ENCODE results near the gene NR4A3. TPM values are rescaled to one million over a fixed set of nuclear protein-coding genes. Genes with fewer than 3 reads are reported as not detected.
"Not testable (repeated sequence)": the region's sequence is repeated elsewhere in the genome, so short reads cannot be mapped to it uniquely, and the experiment has no call there.

NR4A3 gene
- total RNA-seq, 2 experiments from 2014 or later, result 1.2 TPM

DNA sequence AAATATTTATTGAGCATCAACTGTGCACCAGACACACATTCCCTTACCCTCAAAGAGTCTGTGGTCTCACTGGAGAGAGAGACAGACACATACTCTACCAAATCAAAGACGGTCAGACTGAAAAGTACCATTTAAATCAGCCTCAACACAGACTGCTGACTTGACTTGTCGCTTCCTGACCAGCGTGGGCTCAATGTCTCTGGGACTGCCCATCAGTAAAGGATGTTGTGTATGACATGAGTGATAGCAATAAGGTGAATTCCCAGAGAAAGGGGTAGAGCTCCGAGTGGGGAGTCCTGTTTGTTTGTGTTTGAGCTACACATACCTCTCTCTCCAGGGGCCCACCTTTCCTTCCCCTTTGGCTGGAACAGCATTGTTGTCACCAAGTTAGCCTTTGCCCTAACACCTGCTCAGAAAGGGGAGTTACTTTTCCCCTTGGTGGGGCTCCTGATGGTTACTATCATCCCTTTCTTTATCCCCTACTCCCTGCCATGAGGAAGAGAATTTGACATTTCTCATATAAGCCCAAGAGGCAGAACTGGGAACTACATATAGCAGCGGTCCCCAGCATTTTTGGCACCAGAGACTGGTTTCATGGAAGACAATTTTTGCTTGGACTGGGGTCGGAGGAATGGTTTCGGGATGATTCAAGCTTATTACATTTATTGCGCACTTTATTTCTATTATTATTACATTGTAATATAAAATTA lies 33.9 kb downstream of the NR4A3 start:
- no peak overlapping the region for H3K4me3 Mint-ChIP-seq
- peaks cover 1% of the 10 kb centered on the region for H3K9me3 Mint-ChIP-seq
- no peaks in the 10 kb centered on the region for H3K27me3 Mint-ChIP-seq
- no peak overlapping the region for H3K27ac Mint-ChIP-seq
- POLR2A ChIA-PET, result no interaction called here
- H3K36me3 Mint-ChIP-seq, result peaks cover 12% of the 10 kb centered on the region
- peaks cover 22% of the 10 kb centered on the region for H3K4me1 Mint-ChIP-seq
- ATAC-seq (ENCODE audit: low read depth) (no peak), DNase-seq (no peak)

DNA sequence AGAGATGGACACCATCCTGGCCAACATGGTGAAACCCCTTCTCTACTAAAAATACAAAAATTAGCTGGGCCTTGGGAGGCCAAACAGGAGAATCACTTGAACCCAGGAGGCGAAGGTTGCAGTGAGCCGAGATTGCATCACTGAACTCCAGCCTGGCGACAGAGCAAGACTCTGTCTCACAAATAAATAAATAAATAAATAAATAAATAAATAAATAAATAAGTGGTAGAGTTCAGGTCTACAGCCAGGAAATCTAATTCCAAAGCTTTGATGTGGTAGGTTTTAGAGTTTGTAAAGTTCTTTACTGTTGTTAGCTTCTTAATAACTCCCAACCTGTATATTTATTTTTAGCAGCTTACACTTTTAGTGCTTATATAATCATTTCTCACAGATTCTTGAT lies 35.9 kb downstream of the NR4A3 start:
- ATAC-seq (ENCODE audit: low read depth); H3K4me3 Mint-ChIP-seq; H3K9me3 Mint-ChIP-seq; POLR2A ChIA-PET; DNase-seq; H3K27ac Mint-ChIP-seq; H3K27me3 Mint-ChIP-seq; H3K36me3 Mint-ChIP-seq; H3K4me1 Mint-ChIP-seq: not testable (repeated sequence)

DNA sequence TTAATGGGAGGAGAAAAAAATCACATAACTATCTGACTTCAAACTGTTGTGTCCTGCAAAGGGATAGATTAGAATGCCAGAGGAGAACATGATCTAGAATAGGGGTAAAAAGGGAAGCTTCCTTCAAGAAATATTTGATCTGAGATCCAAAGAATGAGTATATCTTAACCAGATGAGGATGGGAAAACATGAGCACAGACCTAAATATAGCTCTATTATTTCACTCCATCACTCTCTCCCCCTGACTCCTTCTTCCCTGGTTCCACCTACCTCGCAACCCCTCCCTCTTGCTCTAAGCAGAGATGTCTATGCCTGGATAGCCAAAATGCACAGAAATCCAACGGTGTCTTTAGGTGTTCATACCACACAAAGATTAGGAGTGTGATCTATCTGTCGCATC lies 36.4 kb downstream of the NR4A3 start:
- Mint-ChIP-seq H3K27ac (no peak overlapping the region), H3K4me1 (peaks cover 1% of the 10 kb centered on the region), H3K4me3 (no peak overlapping the region), H3K9me3 (peaks cover 1% of the 10 kb centered on the region), H3K27me3 (no peaks in the 10 kb centered on the region), H3K36me3 (peaks cover 6% of the 10 kb centered on the region)
- no peak for DNase-seq
- no peak for ATAC-seq (ENCODE audit: low read depth)
- POLR2A ChIA-PET, result no interaction called here

DNA sequence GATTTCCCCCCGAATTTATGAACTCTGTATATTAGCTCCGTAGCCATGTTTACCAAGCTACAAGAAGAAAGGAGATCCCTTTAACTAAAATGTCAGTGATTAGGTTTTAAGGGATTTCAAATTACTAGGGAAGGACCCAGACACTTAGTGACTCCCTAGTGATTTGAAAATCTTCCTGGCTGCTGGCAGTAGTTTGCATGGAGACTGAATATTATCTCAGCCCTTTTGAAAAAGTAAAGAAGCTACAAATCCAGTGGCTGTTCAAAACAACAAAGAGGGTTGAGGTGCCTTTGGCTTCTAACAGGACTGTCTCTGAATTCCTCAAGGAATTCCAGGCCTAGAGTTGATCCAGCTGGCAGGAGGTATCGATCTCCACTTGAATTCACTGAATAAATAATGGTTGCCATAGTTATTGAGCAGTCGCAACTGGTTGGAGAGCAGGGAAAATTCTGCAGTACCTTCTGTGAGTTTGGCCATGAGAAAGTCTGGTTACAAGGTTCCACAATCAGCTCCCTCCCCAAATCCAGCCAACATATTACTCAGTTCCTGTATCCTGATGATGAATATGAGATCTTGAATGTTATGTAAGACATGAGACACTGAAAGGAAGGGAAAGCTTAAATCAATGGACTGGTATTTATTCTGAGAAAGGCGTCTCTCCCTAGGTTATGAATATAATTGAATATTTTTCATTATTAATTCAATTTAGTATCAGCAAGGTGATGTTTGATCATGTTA lies 37.7 kb downstream of the NR4A3 start:
- Mint-ChIP-seq H3K4me1 (peaks cover 1% of the 10 kb centered on the region), H3K9me3 (peaks cover 1% of the 10 kb centered on the region), H3K27me3 (no peaks in the 10 kb centered on the region), H3K4me3 (no peak overlapping the region), H3K27ac (no peak overlapping the region), H3K36me3 (peaks cover 6% of the 10 kb centered on the region)
- POLR2A ChIA-PET, result no interaction called here
- DNase-seq (no peak), ATAC-seq (ENCODE audit: low read depth) (no peak)

DNA sequence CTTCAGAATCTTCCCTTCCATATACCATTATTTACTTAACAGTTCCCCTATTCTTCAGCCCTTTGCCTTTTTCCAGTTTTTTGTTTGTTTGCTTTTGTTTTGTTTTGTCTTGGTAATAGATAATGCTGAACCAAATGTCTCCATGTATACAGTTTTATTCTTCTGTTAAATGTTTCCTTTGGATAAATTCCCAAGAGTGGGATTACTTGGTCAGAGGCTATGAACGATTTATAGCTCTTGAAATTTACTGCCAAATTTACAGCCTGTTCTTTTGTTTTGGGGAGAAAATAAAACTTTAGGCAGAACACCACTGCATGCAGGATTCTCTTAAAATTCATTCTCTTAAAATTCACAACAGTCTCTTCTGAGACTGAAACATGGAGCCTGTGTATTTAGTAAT lies 38.6 kb downstream of the NR4A3 start:
- H3K27ac Mint-ChIP-seq, result no peak overlapping the region
- ATAC-seq (ENCODE audit: low read depth), result no peak
- POLR2A ChIA-PET, result no interaction called here
- no peak for DNase-seq
- H3K36me3 Mint-ChIP-seq, result peaks cover 4% of the 10 kb centered on the region
- no peak overlapping the region for H3K4me3 Mint-ChIP-seq
- no peaks in the 10 kb centered on the region for H3K9me3 Mint-ChIP-seq
- no peaks in the 10 kb centered on the region for H3K4me1 Mint-ChIP-seq
- H3K27me3 Mint-ChIP-seq, result no peaks in the 10 kb centered on the region

DNA sequence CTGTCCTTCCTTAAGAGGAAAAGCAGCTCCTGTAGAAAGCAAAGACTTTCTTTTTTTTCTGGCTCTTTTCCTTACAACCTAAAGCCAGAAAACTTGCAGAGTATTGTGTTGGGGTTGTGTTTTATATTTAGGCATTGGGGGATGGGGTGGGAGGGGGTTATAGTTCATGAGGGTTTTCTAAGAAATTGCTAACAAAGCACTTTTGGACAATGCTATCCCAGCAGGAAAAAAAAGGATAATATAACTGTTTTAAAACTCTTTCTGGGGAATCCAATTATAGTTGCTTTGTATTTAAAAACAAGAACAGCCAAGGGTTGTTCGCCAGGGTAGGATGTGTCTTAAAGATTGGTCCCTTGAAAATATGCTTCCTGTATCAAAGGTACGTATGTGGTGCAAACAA lies 42.3 kb downstream of the NR4A3 start:
- Mint-ChIP-seq H3K36me3 (no peaks in the 10 kb centered on the region), H3K27ac (no peak overlapping the region), H3K4me1 (peaks cover 15% of the 10 kb centered on the region), H3K9me3 (no peaks in the 10 kb centered on the region), H3K27me3 (no peaks in the 10 kb centered on the region), H3K4me3 (no peak overlapping the region)
- POLR2A ChIA-PET, result no interaction called here
- ATAC-seq (ENCODE audit: low read depth) (no peak), DNase-seq (no peak)

DNA sequence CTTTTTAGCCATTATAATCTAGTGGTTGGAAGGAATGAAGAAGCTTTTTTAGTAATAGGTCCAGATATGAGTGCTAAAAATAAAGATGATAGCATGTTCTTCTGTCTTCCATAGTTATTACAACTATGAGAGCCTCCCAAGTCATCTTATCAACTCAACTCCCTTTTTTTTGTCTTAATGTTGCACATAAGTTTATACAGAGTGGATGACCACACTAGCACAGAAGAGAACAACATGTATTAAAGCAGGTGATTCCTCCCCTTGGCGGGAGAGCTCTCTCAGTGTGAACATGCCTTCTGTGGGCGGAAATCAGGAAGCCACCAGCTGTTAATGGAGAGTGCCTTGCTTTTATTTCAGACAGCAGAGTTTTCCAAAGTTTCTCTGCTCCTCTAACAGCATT lies 44.7 kb downstream of the NR4A3 start:
- peaks cover 15% of the 10 kb centered on the region for H3K4me1 Mint-ChIP-seq
- no peak for ATAC-seq (ENCODE audit: low read depth)

DNA sequence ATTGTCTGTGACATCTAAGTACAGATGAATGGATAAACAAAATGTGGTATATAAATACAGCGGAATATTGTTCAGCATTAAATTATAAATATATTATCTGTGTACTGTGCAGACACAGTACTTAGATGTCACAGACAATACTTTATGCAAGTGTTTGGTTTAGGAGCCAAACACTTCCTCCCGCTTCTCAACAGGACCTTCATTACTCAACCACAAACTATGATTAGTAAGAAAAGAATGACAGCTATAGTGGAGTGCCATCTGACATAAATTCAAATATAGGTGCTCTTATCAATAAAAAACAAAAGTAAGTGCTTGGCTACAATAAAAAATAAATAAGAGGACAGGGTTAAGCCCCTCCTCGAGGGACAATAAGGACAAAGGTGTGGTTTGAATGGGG lies 45.9 kb downstream of the NR4A3 start:
- Mint-ChIP-seq H3K36me3 (no peaks in the 10 kb centered on the region), H3K4me1 (peaks cover 15% of the 10 kb centered on the region), H3K9me3 (no peaks in the 10 kb centered on the region), H3K4me3 (no peak overlapping the region), H3K27ac (no peak overlapping the region), H3K27me3 (peaks cover 3% of the 10 kb centered on the region)
- POLR2A ChIA-PET, result no interaction called here
- ATAC-seq (ENCODE audit: low read depth) (no peak), DNase-seq (no peak)

More for the DNA sequence above, 44.7 kb downstream of the NR4A3 start:
- DNase-seq, result no peak
- H3K9me3 Mint-ChIP-seq, result no peaks in the 10 kb centered on the region
- H3K4me3 Mint-ChIP-seq, result no peak overlapping the region
- peaks cover 3% of the 10 kb centered on the region for H3K27me3 Mint-ChIP-seq
- POLR2A ChIA-PET, result no interaction called here
- H3K36me3 Mint-ChIP-seq, result no peaks in the 10 kb centered on the region
- no peak overlapping the region for H3K27ac Mint-ChIP-seq

DNA sequence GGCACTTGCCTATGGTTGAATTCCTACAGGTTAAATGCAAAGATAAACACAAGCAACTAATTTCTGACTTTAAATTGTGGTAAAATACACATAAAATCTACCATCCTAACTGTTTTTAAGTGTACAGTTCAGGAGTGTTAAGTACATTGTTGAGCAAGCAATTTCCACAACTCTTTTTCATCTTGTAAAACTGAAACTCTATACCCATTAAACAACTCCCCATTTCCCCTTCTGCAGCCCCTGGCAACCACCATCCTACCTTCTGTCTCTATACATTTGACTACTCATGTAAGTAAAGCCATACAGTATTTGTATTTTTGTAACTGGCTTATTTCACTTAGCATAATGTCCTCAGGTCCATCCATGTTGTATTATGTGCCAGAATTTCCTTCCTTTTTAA lies 46.3 kb downstream of the NR4A3 start:
- no peak overlapping the region for H3K4me3 Mint-ChIP-seq
- peaks cover 15% of the 10 kb centered on the region for H3K4me1 Mint-ChIP-seq
- H3K9me3 Mint-ChIP-seq, result no peaks in the 10 kb centered on the region
- H3K27me3 Mint-ChIP-seq, result peaks cover 3% of the 10 kb centered on the region
- no peak for ATAC-seq (ENCODE audit: low read depth)
- no peaks in the 10 kb centered on the region for H3K36me3 Mint-ChIP-seq
- H3K27ac Mint-ChIP-seq, result no peak overlapping the region
- DNase-seq, result no peak
- POLR2A ChIA-PET, result no interaction called here

DNA sequence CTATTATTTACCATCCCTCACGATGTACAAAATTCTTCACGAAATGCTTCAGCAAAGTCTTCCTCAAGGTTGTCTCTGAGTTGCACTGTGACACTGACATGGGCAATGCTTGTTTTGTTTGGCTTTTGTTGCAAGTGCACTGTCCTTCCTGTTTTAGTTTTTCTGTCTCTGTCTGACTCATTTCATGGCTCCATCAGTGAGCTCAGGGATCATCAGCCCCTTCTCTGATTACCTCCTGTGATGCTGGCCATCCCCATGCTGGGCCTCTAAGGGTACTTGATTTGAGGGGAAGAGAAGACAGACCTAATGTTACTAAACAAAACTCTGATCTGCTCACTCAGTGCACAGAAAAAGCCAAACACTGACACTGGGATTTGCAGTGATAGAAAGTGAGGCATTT lies 47.2 kb downstream of the NR4A3 start:
- no peak for DNase-seq
- ATAC-seq (ENCODE audit: low read depth), result peak; percentile 61
- Mint-ChIP-seq H3K4me1 (peaks cover 15% of the 10 kb centered on the region), H3K36me3 (no peaks in the 10 kb centered on the region), H3K9me3 (peaks cover 1% of the 10 kb centered on the region), H3K27ac (no peak overlapping the region), H3K27me3 (peaks cover 4% of the 10 kb centered on the region), H3K4me3 (no peak overlapping the region)
- POLR2A ChIA-PET, result interaction anchor here (1.2 kb wide), 1 partner anchor 18 kb away, joined by 3 read pairs; no protein-coding TSS in a partner anchor

DNA sequence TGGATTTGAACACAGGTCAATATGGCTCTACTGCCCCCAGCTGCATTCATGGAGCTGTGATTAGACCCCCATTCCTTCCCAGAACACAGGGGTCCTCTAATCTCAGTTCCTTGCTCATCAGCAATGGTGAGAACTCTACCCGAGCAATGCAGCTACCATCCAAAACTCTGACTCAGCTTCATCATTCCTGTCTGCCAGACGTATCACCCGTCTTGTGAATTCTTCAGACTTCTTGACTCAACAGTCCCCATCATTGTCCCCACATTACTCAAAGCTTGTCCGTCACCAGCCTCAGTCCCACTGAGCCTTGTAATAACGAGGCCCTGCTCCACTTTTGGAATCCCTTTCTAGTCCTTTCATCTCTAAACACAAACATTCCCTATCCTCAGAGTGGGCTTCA lies 48.4 kb downstream of the NR4A3 start:
- ATAC-seq (ENCODE audit: low read depth), result no peak
- Mint-ChIP-seq H3K9me3 (peaks cover 2% of the 10 kb centered on the region), H3K27ac (no peak overlapping the region), H3K4me3 (no peak overlapping the region), H3K27me3 (peaks cover 7% of the 10 kb centered on the region), H3K36me3 (no peaks in the 10 kb centered on the region), H3K4me1 (peaks cover 15% of the 10 kb centered on the region)
- DNase-seq, result no peak
- POLR2A ChIA-PET, result interaction anchor here (0.8 to 1.2 kb wide), 2 partner anchors 19 to 21 kb away, joined by 3 read pairs; no protein-coding TSS in a partner anchor

DNA sequence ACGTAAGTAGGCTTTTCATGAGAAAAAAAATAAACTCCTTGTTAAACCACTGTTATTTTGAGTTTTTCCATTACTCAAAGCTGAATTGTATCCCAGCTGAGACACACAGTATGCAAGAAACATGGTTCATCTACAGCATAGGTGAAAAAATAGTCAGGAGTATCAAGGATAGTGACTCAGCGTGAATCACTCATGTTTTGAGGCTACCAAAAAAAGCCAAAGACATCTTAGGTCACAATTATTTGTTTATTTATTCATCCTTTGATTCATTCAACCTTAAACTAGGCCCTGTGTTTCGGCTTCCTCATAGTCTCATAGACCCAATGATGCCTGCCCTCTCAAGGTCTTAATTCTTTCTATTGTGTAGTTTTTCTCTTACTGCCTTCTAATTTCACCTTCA lies 51.8 kb downstream of the NR4A3 start:
- no peaks in the 10 kb centered on the region for H3K36me3 Mint-ChIP-seq
- H3K4me3 Mint-ChIP-seq, result no peak overlapping the region
- ATAC-seq (ENCODE audit: low read depth), result no peak
- POLR2A ChIA-PET, result no interaction called here
- H3K27ac Mint-ChIP-seq, result no peak overlapping the region
- peaks cover 2% of the 10 kb centered on the region for H3K9me3 Mint-ChIP-seq
- H3K27me3 Mint-ChIP-seq, result peaks cover 7% of the 10 kb centered on the region
- H3K4me1 Mint-ChIP-seq, result peaks cover 4% of the 10 kb centered on the region
- DNase-seq, result no peak

DNA sequence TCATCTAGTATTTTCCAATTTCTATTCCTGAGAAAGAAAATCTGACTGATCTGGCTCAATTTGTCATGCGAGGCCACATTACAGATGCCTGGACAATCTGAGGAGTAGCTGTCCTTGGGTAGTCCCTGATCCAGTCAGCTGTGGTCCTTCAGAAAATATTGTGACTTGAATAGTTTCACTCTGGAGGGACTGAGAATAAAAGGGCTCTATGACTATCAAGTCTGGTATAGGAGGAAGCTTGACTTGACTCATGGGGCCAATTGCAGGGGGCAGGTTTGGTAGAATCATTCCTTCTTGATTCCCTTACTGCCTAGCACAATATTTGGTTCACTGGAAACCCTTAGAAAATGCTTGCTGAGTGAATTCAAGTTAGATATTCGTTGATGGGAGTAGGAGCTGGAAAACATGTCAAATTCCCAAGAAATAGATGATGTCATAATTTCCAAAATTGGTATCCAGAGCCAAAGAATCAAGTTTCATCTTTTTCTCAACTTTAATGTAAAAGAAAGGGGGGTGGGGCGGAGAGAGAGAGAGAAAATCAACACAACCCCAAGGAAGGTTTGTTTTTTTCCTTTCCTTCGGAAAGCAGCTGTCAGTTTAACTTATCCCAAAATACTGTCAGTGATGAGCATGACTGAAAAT lies 52.4 kb downstream of the NR4A3 start:
- POLR2A ChIA-PET, result no interaction called here
- Mint-ChIP-seq H3K9me3 (peaks cover 2% of the 10 kb centered on the region), H3K4me3 (no peak overlapping the region), H3K36me3 (no peaks in the 10 kb centered on the region), H3K27ac (no peak overlapping the region), H3K4me1 (no peaks in the 10 kb centered on the region), H3K27me3 (peaks cover 7% of the 10 kb centered on the region)
- DNase-seq, result no peak
- no peak for ATAC-seq (ENCODE audit: low read depth)

DNA sequence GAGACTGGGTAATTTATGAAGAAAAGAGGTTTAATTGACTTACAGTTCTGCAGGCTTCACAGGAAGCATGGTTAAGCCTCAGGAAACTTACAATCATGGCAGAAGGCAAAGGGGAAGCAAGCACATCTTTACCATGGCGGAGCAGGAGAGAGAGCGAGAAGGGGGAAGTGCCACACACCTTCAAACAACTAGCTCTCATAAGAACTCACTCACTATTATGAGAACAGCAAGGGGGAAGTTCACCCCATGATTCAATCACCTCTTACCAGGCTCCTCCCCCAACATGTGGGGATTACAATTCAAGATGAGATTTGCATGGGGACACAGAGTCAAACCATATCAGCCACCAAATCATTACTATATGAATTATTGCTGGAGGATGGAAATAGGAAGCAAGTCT lies 54.5 kb downstream of the NR4A3 start:
- no peak for ATAC-seq (ENCODE audit: low read depth)
- DNase-seq, result no peak
- Mint-ChIP-seq H3K4me3 (no peak overlapping the region), H3K36me3 (peaks cover 2% of the 10 kb centered on the region), H3K27me3 (peaks cover 4% of the 10 kb centered on the region), H3K9me3 (peaks cover 4% of the 10 kb centered on the region), H3K4me1 (no peaks in the 10 kb centered on the region), H3K27ac (no peak overlapping the region)
- POLR2A ChIA-PET, result no interaction called here
